22Rv1 (cell line): ENCODE data around the gene PLEKHA5.

Source experiments
- ZFX ChIP-seq: fragments of 450-650 bp; IDR thresholded peaks from 2 replicates; pipeline ENCODE4 v1.6.1; 2017; ENCODE audit warnings: antibody characterized with exemption, borderline replicate concordance
- TF ChIP-seq, protein P1 (sequence below): fragments of 450-650 bp; IDR thresholded peaks from 2 replicates; pipeline ENCODE4 v1.5.1; 2017; ENCODE audit warnings: mild to moderate bottlenecking

DNA sequence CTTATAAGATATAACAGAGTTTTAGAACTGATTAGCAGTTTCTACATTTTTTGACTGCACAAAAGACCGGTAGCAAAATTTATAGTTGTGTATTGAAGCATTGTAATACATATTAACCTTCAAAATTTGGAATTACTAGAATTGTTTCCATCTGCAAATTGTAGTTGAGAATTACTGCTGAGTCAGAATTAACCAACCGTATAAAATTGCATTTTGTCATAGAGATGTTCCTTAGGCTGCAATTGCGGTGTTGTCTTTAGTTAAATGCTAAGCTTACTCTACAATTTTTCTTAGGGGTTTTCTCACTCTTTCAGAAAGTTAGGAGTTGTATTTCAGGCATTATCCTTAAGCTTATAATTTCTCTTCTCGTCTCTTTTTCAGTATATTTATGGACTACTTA, 132.2 kb downstream of the PLEKHA5 start:
- TF ChIP-seq, protein P1, sequence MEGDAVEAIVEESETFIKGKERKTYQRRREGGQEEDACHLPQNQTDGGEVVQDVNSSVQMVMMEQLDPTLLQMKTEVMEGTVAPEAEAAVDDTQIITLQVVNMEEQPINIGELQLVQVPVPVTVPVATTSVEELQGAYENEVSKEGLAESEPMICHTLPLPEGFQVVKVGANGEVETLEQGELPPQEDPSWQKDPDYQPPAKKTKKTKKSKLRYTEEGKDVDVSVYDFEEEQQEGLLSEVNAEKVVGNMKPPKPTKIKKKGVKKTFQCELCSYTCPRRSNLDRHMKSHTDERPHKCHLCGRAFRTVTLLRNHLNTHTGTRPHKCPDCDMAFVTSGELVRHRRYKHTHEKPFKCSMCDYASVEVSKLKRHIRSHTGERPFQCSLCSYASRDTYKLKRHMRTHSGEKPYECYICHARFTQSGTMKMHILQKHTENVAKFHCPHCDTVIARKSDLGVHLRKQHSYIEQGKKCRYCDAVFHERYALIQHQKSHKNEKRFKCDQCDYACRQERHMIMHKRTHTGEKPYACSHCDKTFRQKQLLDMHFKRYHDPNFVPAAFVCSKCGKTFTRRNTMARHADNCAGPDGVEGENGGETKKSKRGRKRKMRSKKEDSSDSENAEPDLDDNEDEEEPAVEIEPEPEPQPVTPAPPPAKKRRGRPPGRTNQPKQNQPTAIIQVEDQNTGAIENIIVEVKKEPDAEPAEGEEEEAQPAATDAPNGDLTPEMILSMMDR, result no peak
- no peak for TF ChIP-seq ZFX
